NCI-H2107 treated with DMSO at 0.1 percent for 48 hours (cell line): ENCODE measurements around the gene PARVB.
"Not testable (repeated sequence)": the region's sequence is repeated elsewhere in the genome, so short reads cannot be mapped to it uniquely, and the experiment has no call there.

ENCODE experiments used
- DNase-seq: peaks from one replicate; lab custom pipeline; 2025; ENCODE audit not compliant: unreplicated experiment; lab: John Stamatoyannopoulos, UW

Gene PARVB

DNA sequence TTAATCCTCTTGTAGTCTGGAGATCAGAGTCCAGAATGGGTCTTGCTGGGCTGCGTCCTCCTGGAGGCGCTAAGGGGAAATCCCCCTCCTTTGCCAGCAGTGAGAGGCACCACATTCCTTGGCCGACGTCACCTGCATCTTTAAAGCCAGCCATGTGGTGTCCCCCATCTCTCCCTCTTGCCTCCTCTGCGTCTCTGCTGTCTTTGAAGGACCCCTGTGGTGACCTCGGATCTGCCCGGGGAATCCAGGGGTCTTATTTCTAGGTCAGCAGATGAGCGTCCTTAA is 27.2 kb upstream of the PARVB start:
- no peak for DNase-seq

DNA sequence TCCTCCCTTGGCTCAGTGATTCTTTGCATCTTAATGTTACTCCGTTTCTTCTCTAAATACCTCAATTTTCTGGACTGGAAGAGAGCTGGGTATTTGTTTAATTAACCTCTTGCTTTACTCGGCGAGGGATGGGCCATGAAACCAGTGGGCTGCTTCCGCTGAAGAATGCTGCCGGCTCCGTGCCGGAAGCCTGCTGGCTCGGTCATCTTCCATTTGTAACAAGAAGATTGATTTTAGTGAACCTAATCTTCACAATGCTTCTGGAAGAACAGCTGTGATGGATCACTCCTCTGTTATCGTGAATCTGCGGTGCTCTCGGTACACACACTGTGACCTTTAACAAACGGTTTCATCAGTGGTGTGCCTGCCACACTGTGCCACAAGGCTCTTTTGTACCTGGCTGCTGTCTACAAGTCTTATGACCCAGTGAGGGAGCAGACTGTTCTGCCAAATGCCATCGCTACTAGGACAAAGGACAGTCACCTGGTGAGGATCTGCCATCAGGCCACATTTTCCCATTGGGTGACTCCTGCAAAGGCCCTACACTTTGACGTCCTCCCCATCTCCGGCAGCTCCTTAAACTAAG is 25.3 kb upstream of the PARVB start:
- DNase-seq = no peak

DNA sequence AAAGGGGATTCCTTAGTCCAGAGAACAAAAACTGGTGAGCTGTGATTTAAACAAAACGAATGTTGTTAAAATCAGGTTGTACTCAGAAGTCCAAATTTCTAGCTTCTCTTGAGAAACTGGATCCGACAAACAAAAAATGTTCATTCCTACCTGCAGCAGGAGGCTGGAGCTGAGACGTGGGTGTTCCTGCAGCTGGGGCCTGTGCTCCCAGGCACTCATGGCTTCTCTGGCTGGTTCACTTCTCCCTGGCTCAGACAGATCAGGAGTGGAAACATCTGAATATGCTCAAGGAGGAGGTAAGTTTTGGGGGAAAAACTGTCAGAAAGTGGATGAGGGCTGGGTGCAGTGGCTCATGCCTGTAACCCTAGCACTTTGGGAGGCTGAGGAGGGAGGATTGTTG is 24.7 kb upstream of the PARVB start:
- DNase-seq = no peak

DNA sequence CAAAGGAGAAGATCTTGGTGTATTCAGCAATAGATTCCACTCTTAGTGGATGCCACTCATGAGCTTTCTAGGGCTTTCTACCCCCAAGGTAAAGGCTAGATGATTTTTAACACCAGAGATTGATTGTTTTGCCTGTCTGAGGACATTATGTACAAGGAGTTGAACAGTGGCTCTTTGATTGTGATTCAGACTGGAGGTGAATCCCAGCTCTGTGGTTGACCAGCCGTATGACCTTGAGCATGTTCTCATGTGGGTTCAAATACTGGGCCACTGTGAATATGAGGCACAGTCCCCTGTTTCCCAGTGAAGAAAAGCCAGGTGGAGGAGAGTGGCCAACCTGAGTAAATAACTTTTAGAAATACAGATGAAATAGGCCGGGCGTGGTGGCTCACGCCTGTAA is 24.0 kb upstream of the PARVB start:
- no peak for DNase-seq

DNA sequence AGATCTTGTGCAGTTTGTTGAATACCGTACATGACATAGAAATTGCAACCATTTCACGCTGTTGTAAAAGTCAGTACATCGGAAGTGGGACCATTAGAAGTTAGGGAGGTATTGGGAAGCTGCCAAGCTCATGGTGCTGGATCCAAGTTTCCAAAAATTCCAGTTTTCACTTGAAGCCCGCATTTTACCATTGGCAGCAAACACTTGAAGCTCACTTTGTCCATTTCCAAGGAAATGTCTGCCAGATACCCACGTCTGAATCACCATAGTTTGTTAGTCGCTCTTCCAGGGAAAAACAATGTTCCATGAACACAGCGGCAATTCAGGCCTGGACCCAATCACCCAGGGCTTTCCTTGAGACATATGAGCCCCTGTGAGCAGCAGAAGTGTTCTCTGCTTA is 22.6 kb upstream of the PARVB start:
- no peak for DNase-seq

DNA sequence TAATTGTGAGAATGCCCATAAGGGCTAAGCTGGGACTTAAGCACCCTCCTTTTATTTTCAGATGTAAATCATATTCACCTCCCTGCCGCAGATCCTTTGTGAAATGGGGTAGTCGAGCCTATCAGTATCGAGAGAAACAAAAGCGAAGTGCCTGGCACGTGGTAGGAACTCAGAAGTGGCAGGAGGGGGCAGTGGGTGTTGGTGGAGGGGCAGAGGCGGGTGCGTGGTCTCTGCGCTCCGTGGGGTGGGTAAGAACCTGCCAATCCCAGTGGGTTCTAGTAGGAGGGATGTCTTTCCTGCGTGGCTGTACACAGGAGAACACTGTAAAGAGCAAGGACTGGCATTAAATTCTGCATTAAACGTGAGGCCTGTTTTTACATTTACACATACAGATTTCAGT is 21.8 kb upstream of the PARVB start:
- DNase-seq = no peak

DNA sequence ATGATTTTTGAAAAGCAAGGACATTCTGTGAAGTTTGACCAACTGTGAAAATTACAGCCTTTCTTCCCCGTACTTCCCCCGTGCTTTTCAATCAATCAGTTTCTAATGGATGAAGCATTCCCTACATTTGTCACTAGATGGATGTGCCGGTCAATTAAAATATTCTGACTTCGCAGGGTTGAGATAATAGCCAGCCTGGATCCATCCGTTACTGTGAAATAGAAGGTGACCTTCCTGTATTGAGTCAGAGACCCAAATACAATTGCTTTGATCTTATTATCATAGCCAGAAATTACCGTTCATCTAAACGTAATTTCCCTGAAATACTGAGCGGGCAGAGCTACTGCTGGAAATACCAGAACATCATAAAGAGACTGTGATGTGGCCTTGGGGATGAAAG is 21.1 kb upstream of the PARVB start:
- no peak for DNase-seq

DNA sequence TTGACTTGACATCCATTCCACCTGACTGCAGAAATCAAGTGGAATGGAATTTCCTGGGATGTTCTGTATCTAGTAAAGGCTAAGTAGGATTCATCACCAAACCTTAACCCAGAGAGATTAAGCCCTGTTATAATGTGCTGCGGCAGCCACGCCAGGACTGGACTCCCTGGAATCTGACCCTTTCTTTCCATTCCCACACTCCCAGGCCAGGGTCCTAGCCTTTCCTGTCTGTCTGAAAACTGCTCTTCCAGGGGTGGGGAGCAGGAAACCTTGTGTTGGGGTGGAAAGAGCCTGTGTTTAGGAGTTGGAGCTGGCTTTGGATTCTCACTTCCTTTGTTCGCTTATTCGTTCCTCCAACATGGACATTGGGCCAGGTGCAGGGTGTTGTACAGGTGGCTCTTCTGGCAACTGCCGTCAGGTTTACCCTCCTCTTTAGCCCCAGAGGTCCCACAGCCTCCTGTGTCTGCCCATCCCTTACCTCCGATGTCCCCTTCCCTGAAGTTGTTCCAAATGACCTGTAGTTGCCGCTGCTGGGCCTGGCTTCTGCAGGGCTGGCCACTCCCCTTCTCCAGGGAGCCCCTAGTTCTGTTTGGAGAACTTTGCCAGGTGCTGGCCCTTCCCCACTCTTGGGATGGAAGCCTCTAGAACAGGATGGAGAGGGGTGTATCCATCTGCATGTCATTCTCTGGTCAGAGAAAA is 20.5 kb upstream of the PARVB start:
- DNase-seq = no peak

DNA sequence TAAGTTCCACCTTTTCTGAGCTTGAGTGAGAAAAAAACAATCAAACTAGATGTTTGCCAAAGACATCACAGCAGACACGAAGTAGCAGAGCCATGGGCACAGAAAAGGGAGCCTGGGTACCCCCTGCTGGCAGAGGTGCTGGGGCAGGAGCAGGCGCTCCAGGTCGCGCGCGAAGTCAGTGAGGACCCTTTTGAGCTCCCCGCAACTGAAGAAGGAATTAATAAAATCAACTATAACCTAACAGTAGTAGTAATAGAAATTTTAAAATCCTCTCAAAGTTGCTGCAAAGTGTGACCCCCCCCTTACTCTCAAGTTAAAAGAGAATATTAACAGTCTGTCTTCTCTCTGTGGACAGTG is 20.0 kb upstream of the PARVB start:
- DNase-seq = no peak

DNA sequence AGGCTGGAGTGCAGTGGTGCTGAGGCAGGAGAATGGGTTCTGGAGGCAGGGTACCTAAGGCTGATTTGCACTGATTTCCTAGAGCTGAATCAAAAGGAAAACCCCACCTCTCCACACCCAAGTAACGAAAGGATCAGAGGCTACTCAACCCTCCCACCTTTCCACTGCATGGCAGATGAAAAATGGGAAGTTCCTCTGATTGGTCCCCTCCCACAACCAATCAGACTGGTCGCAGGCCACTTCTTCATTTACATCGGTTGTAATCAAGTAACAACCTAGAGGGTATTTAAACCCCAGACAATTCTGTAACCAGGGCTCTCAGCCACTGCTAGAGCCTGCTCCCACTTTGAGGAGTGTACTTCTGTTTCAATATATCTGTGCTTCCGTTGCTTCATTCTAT is 18.6 kb upstream of the PARVB start:
- DNase-seq = no peak

DNA sequence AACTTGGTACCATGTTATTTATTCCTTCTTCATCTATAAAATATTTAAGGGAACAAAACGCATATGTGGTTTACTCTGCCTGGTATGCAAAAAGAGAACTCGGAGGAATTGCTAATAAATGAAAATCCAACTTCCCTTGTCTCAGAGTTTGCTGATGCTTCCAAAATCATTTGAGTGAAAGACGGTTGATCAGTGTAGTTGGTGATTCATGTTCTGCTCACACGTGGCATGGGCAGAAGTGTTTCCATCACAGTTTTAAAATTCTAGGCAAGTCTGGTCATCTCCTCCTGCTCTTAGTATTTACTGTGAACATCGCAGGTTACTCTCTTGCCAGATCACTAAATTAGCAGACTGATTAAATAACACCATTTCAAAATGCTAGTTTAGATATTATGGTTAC is 11.9 kb upstream of the PARVB start:
- DNase-seq = no peak

DNA sequence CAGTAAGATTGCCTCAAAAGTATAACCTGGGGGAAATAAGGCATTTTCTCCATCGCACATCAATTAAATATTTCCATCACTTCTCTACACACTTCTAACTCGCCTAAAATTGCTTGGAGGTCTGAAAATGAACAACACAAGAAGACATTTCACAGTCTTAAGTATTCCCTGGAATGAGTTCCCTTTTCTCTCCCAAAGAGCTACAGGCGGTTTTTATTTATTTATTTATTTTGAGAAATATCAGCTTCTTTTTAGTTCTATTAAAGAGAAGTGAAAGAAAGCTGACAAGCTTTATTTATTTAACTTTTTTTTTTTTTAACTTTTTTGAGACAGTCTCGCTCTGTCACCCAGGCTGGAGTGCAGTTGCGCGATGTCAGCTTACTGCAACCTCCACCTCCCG is 11.5 kb upstream of the PARVB start:
- no peak for DNase-seq

DNA sequence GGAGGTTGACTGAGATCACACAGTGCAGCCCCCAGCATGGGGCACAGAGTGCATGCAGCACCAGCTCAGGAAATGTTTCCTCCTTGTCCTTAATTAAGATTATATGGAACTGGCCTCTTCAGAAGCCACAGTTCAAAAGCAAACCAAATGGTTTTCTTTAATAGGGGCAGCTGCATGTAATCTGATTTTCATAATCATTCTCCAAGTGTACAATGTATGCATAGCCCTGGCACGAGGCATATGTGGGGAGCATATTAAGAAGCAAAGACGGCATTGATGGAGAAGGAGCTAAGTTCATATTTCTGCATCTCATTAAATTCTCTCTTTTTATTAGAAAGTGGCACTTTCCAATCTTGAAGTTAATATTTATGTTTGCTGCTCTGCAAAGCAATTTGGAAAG is 9.9 kb upstream of the PARVB start:
- peak; percentile 36 for DNase-seq

DNA sequence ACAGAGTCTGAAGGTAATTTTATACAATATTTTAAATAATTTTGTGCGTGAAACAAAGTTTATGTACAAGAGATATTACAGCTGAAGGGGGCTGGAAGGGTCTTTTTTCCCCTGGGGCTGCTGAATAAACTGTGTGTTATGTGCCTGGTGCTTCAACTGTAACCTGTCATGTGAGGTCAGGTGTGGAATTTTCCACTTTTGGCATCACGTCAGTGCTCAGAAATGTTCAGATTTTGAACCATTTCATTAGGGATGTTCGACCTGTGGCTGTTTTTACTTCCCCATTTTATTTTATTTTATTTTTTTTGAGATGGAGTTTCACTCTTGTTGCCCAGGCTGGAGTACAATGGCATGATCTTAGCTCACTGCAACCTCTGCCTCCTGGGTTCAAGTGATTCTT is 7.5 kb upstream of the PARVB start:
- not testable (repeated sequence) for DNase-seq

DNA sequence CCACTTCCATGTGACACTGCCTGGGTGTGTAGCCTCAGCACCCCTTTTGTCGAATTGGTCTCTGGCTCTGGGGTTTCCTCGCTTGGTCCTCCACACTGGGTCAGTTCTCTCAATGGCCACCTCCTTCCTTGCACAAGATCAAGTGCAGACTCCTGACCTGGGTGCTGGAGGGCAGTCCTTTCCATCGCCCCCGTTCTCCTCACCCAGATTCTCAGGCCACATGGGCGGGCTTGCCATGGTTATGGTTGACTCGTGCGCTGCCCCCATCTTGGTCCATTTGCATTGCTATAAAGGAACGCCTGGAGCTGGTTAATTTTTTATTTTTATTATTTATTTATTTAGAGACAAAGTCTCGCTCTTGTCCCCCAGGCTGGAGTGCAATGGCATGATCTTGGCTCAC is 5.5 kb upstream of the PARVB start:
- DNase-seq = no peak

DNA sequence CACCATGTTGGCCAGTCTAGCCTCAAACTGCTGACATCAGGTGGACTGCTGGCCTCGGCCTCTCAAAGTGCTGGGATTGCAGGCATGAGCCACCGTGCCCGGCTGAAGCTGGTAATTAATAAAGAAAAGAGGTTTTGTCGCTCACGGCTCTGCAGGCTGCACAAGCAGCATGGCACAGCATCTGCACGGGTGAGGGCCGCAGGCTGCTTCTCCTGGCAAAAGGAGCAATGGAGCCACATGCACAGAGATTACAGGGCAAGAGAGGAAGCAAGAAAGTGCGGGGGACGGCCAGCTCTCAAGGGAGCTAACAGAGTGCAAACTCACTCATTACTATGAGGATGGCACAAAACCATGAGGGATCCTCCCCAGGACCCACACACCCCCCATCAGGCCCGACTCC is 4.7 kb upstream of the PARVB start:
- DNase-seq = no peak

DNA sequence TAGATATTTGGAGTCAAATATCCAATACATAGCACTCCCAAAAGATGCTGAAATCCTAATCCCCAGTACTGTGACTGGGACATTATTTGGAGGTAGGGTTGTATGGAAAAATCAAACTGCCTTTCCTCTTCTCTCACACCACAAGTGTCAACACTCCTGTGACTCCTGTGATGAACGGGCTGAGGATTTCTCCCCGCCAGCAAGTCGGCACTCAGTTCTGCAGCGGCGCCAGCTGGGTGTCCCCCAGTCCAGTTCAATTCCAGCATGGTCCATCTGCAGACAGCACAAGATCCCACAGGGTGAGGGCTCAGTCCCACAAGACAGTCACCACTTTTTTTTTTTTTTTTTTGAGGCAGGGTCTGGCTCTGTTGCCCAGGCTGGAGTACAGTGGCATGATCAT is 4.3 kb upstream of the PARVB start:
- DNase-seq = no peak

DNA sequence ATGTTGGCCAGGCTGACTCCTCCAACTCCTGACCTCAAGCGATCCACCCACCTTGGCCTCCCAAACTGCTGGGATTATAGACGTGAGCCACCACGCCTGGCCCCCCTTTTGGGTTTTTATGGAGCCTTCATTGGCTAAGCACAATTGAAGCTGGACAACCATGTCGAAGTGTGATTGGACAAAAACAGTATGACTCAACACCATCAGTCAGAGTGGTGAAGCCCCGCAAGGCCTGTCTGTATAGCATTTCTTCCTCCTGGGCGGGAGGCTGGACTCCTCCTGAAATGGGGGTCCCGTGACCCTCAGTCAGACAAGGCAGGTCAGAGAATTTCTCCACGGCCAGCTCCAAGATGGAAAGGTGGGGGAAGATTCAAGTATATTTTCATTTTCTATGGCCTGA is 3.1 kb upstream of the PARVB start:
- no peak for DNase-seq

DNA sequence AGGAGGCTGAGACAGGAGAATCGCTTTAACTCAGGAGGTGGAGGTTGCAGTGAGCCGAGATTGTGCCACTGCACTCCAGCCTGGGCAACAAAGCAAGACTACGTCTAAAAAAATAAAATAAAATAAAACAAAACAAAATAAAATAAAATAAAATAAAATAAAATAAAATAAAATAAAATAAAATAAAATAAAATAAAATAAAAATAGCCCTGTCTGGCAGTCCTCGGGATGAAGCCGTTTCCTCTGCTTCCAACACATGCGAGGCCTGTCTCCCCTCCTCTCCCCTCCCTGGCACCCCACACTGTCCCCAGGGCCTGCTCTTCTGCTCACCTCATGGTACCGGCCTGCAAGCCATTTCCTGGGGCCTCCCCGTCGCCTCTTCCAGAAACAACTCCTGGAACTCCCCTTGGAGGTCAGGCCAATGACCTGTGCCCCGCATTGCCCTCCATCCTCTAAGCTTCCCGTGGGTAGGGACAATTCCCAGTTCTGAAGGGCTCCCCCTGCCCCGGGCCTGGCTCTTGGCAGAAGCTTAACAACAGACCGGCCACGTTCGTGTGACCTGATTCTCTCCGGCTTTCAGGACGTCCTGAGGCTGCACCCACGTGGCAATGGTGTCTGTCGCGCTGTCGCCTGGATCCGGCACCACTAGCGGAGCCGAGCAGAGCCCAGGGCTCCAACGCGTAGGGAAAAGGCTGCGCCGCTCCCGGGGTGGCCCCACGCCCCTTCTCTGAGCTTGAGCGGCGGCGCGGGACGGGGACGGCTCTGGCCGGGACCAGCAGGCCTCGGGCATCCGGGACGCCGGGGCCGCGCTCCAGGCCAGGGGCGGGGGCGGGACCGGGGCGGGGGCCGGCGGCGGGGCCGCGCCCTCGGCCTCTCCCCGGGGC is 456 bp upstream of the PARVB start:
- DNase-seq = no peak

DNA sequence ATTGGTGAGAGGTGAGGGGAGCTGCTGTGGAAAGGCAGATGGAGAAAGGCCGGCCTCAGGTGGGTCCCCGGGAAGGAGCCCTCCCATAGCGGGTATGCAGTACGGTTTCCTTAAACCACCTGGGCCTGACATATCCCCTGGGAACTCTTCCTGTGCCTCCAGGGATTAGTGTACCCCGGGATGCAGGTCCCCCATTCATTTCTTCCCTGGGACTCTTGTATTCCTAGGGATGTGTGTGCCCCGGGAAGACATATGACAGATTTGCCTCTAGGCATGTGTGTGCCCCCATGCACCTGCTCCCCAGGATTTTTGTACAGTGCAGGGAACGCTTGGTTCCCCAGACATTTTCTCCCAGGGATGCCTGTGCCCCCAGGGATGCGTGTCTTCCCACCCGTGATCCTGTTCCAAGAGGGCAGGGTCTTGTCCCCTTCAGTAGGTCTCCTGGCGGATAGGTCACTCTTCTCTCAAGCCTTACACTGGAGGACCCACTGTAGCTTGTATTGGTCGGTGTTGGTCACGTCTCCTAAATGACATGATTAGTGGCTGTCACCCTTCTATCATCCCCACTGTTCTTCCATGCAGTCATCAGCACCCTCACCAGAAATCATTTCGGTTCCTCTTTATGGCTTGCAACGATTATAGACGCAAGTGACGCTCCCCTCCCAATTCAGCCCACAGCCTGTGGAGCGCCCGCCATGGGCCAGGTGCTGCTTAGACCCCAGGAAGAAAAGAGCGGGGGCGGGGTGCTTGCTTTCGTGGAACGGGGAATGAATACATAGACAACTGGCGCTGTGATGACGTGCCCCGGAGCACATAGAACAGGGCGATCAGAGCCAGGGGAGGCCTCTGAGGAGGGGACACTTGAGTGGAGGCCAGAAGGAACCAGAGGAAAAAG is 1.3 kb downstream of the PARVB start:
- DNase-seq = no peak

DNA sequence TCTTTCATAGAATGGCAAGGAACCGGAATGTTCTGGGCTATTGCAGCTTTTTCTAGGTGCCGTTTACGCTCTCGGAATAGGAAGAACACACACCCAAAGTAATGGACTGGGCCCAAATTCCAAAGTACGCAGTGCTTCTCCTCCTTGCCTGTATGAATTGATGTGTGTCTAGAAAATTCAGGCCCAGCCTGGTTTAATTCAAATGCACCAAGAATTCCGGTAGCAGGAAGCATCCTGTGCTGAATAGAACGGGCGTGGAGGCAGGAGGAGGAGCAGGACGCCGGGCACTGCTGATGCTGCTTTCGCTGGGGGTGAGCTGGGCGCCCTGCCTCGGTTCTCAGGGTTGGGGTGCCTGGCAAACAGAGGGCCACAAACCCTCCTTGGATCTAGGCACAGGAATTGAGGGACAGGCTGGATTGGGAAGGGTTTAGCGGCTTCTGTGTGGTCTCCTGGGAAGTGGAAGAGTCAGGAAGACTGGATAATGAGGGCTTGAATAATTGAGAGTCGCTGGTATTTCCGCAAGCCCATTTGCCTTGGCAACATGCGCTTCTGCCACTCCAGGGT is 2.0 kb downstream of the PARVB start:
- no peak for DNase-seq
